Measurements from ENCODE around the gene LYZL1.
"Not testable (repeated sequence)": the region's sequence is repeated elsewhere in the genome, so short reads cannot be mapped to it uniquely, and the experiment has no call there.

LYZL1 gene

GRCh38 chr10:29263506-29263905, 25.4 kb upstream of the LYZL1 start:
- no peak for DNase-seq (ENCODE audit: low read depth in 2 of 2)

DNA sequence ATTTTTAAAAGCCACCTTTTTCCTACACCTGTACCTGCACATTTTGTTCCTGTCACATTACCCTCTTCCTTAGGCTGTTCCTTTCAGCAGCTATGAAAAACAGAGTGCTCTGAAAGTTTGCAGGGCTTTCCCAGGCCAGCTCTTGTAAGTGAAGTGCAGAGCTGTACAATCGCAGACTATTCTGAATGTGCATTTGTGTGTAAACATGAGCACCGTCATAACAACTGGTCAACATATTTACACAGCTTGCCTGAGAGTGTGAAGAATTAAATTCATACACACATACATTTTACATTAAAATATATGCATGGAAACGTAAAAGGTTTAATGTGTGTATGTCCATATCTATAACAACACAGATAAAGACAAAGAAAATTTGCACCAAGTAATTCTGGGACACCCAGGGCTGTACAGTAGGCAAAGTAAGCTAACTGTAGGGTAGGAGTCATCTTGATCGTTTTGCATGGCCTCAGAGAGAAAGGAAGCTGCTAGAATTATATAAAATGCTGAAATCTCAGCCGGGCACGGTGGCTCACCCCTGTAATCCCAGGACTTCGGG, 23.6 kb upstream of the LYZL1 start:
- no peak for DNase-seq (ENCODE audit: low read depth in 2 of 2)

GRCh38 chr10:29266641-29267040, 22.2 kb upstream of the LYZL1 start:
- no peak for DNase-seq (ENCODE audit: low read depth in 2 of 2)

GRCh38 chr10:29268011-29268410, 20.9 kb upstream of the LYZL1 start:
- no peak for DNase-seq (ENCODE audit: low read depth in 2 of 2)

DNA sequence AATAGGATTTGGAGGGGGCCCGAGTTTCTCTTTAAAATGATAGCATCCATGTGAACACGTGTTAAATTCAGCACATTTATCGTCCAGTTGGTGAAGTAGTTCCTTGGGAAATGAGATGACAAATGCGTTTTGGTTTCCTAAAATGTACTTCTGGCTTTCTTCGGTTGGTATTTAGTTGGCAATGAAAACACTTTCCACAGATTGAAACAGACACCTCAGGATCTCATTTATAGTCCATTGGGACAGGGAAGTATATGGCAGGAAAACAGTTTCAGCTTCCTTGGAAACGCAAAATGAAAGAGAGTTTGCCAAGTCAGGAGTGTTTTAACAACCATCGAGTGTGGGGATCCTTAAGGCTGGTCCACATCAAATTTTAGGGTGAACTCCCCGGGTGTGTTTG, 19.4 kb upstream of the LYZL1 start:
- DNase-seq (ENCODE audit: low read depth in 2 of 2), result no peak

GRCh38 chr10:29270883-29271282, 18.0 kb upstream of the LYZL1 start:
- no peak for DNase-seq (ENCODE audit: low read depth in 2 of 2)

- DNase-seq (ENCODE audit: low read depth in 2 of 2), result no peak
These were observed 17.0 kb upstream of the LYZL1 start for GRCh38 chr10:29271877-29272276.

DNA sequence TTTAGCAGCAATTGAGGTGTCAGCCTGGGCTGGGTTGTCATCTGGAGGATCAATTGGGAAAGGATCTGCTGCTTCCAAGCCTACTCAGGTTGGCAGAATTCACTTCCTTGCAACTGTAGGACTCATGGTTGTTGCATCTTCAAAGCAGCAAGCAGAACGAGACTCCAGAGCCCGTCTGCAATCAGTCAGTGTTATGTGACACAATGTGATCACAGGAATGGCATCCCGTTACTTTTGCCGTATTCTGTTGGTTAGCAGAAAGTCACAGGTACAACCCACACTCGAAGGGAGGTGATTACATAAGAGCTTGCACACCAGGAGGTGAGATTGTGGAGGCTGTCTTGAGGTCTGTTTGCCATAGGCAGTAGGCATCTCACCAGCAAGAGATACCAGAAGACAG, 15.4 kb upstream of the LYZL1 start:
- DNase-seq (ENCODE audit: low read depth in 2 of 2), result no peak

DNA sequence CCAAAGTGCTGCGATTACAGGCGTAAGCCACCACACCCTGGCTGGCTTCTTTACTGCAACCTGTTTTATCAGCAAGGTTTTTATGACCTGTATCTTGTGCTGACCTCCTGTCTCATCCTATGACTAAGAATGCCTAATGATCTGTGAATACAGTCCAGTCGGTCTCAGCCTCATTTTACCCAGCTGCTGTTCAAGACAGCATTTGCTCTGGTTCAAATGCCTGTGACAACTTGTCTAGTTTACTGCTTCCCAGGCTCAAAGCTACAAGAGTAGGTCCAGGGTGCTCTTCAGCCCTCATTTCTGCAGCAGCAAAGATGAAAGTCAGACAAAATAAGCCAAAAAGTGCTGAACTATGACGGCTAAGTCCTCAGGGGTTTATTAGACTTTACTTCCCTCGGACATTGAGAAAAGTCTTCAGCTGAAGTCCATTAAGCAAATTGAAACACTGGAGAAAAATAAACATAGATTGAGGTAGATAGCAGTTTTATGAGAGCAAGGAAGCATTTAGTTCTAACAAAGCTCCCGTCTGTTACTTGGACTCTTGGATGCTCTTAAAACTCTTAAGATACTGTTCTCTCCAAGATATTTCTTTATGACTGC, 12.5 kb upstream of the LYZL1 start:
- DNase-seq (ENCODE audit: low read depth in 2 of 2), result no peak

- DNase-seq (ENCODE audit: low read depth in 2 of 2), result no peak
These were observed 11.6 kb upstream of the LYZL1 start for GRCh38 chr10:29277296-29277695.

GRCh38 chr10:29279779-29280487, 8.9 kb upstream of the LYZL1 start:
- DNase-seq (ENCODE audit: low read depth in 2 of 2), result no peak

GRCh38 chr10:29280488-29280840, 8.4 kb upstream of the LYZL1 start:
- no peak for DNase-seq (ENCODE audit: low read depth in 2 of 2)

DNA sequence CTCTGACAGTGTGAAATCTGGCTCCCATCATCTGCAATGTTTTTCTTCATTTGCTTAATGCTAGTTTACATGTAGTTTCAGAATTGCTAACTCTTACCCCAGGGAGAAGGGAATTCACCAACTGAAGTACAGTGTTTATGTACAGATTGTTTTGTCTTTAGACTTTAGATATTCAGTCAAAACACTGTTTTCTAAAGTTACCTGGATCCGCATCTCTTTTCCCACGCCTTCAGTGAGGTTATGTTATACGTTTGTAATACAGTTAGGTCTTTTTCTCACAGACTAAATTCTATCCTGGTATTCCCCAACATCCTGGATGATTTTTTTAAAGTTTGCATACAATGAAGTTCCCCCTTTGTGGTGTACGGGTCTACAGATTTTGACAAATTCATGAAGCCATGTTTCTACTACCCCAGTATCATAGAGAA, 3.2 kb upstream of the LYZL1 start:
- no peak for DNase-seq (ENCODE audit: low read depth in 2 of 2)

DNA sequence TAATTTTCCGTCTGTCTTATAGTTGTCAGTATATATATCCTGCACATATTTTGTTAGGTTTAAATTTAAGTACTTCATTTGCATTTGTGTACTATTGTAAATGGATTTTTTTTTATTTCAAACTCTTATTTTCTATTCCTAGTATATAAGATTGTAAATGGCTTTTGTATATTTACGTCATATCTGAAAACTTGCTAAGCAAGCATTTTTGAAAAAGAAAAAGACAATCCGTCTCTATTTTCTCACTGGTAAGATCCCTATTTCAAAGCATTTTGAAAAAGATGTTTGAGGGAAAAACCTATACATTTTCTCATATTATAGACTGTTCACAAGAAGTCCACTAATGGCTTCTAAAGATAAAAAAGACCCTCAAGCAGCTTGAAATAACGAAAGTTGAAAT, 1.2 kb upstream of the LYZL1 start:
- DNase-seq (ENCODE audit: low read depth in 2 of 2), result no peak

GRCh38 chr10:29291561-29291960, 2.7 kb downstream of the LYZL1 start:
- not testable (repeated sequence) for DNase-seq (ENCODE audit: low read depth in 2 of 2)

GRCh38 chr10:29292406-29292805, 3.5 kb downstream of the LYZL1 start:
- DNase-seq (ENCODE audit: low read depth in 2 of 2), result not testable (repeated sequence)

DNA sequence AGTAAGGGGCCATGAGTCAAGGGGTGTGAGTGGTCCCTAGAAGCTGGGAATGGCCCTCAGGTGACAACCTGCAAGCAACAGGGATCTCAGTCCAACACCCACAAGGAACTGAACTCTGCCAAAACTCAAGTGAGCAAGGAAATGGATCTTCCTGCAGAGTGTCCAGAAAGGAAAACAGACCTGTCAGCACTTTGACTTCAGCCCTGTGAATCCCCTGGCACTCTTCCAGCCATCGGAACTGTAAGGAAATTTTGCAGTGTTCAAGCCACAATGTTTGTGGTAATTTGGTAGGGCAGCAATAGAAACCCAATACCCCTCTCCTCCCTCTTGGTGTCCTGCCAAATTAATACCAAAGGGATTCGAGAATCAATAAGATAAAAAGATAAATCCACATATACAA, 6.9 kb downstream of the LYZL1 start:
- DNase-seq (ENCODE audit: low read depth in 2 of 2), result no peak

GRCh38 chr10:29297678-29298077, 8.8 kb downstream of the LYZL1 start:
- DNase-seq (ENCODE audit: low read depth in 2 of 2), result no peak

- DNase-seq (ENCODE audit: low read depth in 2 of 2), result no peak
These were observed 12.6 kb downstream of the LYZL1 start for GRCh38 chr10:29301359-29301910.

DNA sequence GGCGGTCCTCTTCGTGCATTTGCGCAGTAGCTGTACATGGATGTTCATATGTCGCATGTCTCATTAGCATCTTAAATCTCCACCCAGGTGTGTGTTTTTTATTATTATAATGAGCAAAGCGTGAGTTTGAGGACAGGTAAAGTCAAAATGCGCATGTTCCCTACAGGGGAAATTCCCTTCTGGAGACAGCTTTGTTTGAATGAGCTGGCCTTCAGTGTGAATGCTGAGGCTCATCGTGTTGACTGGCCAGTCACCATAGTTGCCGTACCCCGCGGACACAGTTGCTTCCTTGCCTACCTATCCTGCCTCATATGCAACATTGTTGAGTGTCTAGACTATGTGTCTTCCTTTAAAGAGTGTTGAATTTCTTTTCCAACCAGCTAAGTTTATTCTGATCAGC, 13.6 kb downstream of the LYZL1 start:
- no peak for DNase-seq (ENCODE audit: low read depth in 2 of 2)

- no peak for DNase-seq (ENCODE audit: low read depth in 2 of 2)
These were observed 15.6 kb downstream of the LYZL1 start for GRCh38 chr10:29304264-29304994.

DNA sequence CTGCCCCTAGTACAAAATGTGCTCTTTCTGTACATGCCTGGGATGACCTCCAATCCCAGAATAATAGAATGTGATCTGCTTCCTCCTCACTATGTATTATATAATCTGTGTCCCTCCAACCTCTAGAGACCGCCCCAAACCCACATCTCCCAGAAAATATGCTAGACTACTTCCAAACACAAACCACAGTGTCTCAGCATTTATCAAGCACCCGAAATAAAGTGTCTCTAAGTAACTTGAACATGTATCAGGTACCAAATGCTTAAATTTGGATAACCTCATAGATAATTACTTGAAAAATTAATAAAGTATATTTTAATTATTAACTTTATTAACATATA, 16.1 kb downstream of the LYZL1 start:
- no peak for DNase-seq (ENCODE audit: low read depth in 2 of 2)

DNA sequence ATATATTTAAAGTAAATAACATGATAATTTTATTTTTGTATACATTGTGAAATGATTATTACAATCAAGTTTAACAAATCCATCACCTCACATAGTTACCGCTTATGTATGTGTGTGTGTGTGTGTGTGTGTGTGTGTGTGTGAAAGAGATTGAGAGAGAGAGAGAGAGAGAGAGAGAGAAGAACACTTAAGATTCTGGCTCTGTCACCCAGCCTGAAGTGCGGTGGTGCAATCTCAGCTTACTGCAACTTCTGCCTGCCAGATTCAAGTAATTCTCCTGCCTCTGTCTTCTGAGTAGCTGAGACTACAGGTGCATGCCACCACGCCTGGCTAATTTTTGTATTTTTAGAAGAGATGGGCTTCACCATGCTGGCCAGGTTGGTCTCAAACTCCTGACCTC, 17.8 kb downstream of the LYZL1 start:
- no peak for DNase-seq (ENCODE audit: low read depth in 2 of 2)
